SK-N-SH (cell line): ENCODE measurements around the gene MMP8. TPM values are rescaled to one million over a fixed set of nuclear protein-coding genes. Genes with fewer than 3 reads are reported as not detected.
A peak's percentile ranks its signal among the peaks of the same experiment; 100 is the strongest.
"Not testable (repeated sequence)": the region's sequence is repeated elsewhere in the genome, so short reads cannot be mapped to it uniquely, and the experiment has no call there.

ENCODE experiments used
- CTCF ChIA-PET: fragments of 300-600, 350-600 bp; formaldehyde crosslinking; extraction: SDS; loops from one replicate; lab custom pipeline; 2021; lab: Yijun Ruan, JAX
- POLR2A ChIA-PET: fragments of 350-600 bp; sonication (Branson Sonifier 250); formaldehyde crosslinking; extraction: SDS; loops from one replicate; lab custom pipeline; 2020; ENCODE audit warnings: antibody characterized with exemption, inconsistent platforms; lab: Yijun Ruan, JAX
- DNase-seq: peaks from one replicate; pipeline ENCODE4 v3.0.0; 2012
- H2AFZ ChIP-seq: fragments of 200-600 bp; sonication (generic); 2 replicates; pipeline ENCODE4 v1.8.1; 2016; ENCODE audit warnings: antibody characterized with exemption, mild to moderate bottlenecking, low read depth
- H3F3A ChIP-seq: fragments of 200-600 bp; sonication (generic); replicated peaks from 2 replicates; pipeline ENCODE3; 2016; ENCODE audit warnings: antibody characterized with exemption, mild to moderate bottlenecking; ENCODE audit not compliant: insufficient read depth
- H3K27ac ChIP-seq, 2 experiments: fragments of 200-500 bp in 1 of 2; fragments of 200-600 bp in 1 of 2; sonication (Bioruptor generic) in 1 of 2; sonication (generic), shearing (Covaris generic) in 1 of 2; 2 replicates each; pipeline versions ENCODE4 v1.5.1 to v1.6.1; 2014 to 2016; ENCODE audit warnings: low read depth in 2 of 2, inconsistent platforms in 1 of 2, low read length in 1 of 2, mild to moderate bottlenecking in 1 of 2, mixed read lengths in 1 of 2
- H3K27me3 ChIP-seq: fragments of 200-600 bp; sonication (generic), shearing (Covaris generic); 2 replicates; pipeline ENCODE4 v1.6.1; 2016; ENCODE audit warnings: mixed run types; ENCODE audit not compliant: insufficient read depth
- H3K36me3 ChIP-seq, 2 experiments: fragments of 200-500 bp in 1 of 2; fragments of 200-600 bp in 1 of 2; sonication (Bioruptor generic) in 1 of 2; sonication (generic) in 1 of 2; replicated peaks in 1 of 2; 2 replicates each; pipeline versions ENCODE3 to v1.5.1; 2014 to 2016; ENCODE audit warnings: low read length in 1 of 2, mild to moderate bottlenecking in 1 of 2; ENCODE audit not compliant: insufficient read depth in 2 of 2, control insufficient read depth in 1 of 2
- H3K4me1 ChIP-seq, 2 experiments: fragments of 200-500 bp in 1 of 2; fragments of 200-600 bp in 1 of 2; sonication (Bioruptor generic) in 1 of 2; sonication (generic), shearing (Covaris generic) in 1 of 2; 2 replicates each; pipeline versions ENCODE4 v1.5.1 to v1.6.1; 2014 to 2016; ENCODE audit warnings: low read depth in 1 of 2, low read length in 1 of 2, mixed run types in 1 of 2; ENCODE audit not compliant: insufficient read depth in 2 of 2, control insufficient read depth in 1 of 2
- H3K4me2 ChIP-seq: fragments of 200-600 bp; sonication (generic), shearing (Covaris generic); 2 replicates; pipeline ENCODE4 v1.6.1; 2017; ENCODE audit warnings: mixed run types
- H3K4me3 ChIP-seq, 2 experiments: fragments of 200-500 bp in 1 of 2; fragments of 200-600 bp in 1 of 2; sonication (Bioruptor generic) in 1 of 2; sonication (generic), shearing (Covaris generic) in 1 of 2; 2 replicates each; pipeline versions ENCODE4 v1.5.1 to v1.8.1; 2014 to 2016; ENCODE audit warnings: low read depth in 2 of 2, inconsistent platforms in 1 of 2, low read length in 1 of 2, mild to moderate bottlenecking in 1 of 2, mixed read lengths in 1 of 2, moderate library complexity in 1 of 2
- H3K79me2 ChIP-seq: fragments of 200-600 bp; sonication (generic); 2 replicates; pipeline ENCODE4 v1.8.1; 2017; ENCODE audit warnings: mild to moderate bottlenecking; ENCODE audit not compliant: insufficient read depth
- H3K9ac ChIP-seq: fragments of 200-600 bp; sonication (generic); 2 replicates; pipeline ENCODE4 v1.6.1; 2017; ENCODE audit warnings: mixed run types
- H3K9me2 ChIP-seq: fragments of 200-600 bp; sonication (generic); 2 replicates; pipeline ENCODE4 v1.6.1; 2017; ENCODE audit warnings: mixed run types
- H3K9me3 ChIP-seq: fragments of 200-600 bp; sonication (generic); 2 replicates; pipeline ENCODE4 v1.6.1; 2017; ENCODE audit warnings: mixed run types, mild to moderate bottlenecking, moderate library complexity
- H4K20me1 ChIP-seq: fragments of 200-600 bp; sonication (generic); 2 replicates; pipeline ENCODE4 v1.6.1; 2017; ENCODE audit warnings: mild to moderate bottlenecking, mixed run types; ENCODE audit not compliant: insufficient read depth
- CTCF ChIP-seq: fragments of 200-600 bp; sonication (generic); IDR thresholded peaks from 2 replicates; pipeline ENCODE4 v1.6.1; 2017; ENCODE audit warnings: antibody characterized with exemption, mild to moderate bottlenecking, moderate library complexity
- RAD21 ChIP-seq: IDR thresholded peaks from 2 replicates; pipeline ENCODE4 v1.6.1; 2012; ENCODE audit warnings: mild to moderate bottlenecking, low read length
- SMC3 ChIP-seq: IDR thresholded peaks from 2 replicates; pipeline ENCODE4 v1.6.1; 2012; ENCODE audit warnings: low read depth, low read length, improper control_type of control experiment
- USF1 ChIP-seq: IDR thresholded peaks from 2 replicates; pipeline ENCODE4 v1.4.0; 2012; ENCODE audit warnings: low read depth, borderline replicate concordance
- WGBS: methylation state at CpG from one replicate; pipeline ENCODE4 v1.1.6; 2017; ENCODE audit warnings: low lambda C conversion rate; 5-methylcytosine and 5-hydroxymethylcytosine counted together
- polyA plus RNA-seq, 3 experiments: library from polyadenylated mRNA; depleted of rRNA; stranded (reverse); fragments of >200 nt; gene quantifications; 2 replicates each; pipeline ENCODE4 v1.2.3, GENCODE V29; 2012
- TF ChIP-seq, protein P1 (sequence below): IDR thresholded peaks from 2 replicates; pipeline ENCODE4; 2012

Gene MMP8
- polyA plus RNA-seq, 1 of the 3 experiments (the other 2 are of a cell fraction): 0.07 TPM

DNA sequence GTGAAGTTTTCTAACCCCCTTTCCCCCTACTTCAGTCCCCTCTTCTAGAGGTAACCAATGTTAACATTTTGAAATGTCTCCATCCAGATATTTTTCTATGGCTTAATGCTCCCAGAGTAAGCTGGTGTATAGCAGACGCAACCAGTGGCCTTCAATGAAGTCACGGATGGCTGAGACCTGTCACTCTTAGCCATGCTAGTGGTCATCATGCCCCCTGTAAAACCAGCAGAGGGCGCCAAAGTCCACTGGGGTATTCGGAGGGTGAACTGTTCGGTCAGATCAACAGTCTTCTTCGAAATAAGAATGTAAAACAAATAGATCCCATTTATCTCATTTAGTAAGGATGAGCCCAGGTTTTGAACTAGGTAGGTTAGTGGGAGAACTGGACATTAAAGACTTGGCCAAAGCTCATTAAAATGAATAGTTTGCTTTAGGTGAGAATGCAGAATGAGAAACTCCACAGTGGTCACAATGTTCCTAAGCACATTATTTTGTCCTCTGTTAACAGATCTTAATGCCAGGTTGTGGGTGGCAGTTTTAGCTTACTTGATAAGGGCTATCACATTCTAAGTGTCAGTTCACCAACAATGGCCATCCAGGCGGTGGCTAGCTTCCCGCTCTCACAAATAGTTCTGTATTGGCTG, 8.6 kb upstream of the MMP8 start:
- H3K4me1 ChIP-seq: no peaks in the 10 kb centered on the region
- H2AFZ ChIP-seq: no peak overlapping the region
- no peaks in the 10 kb centered on the region for H3K27me3 ChIP-seq
- CTCF ChIA-PET: interaction anchor here (1.0 to 2.2 kb wide), 2 partner anchors 23 to 207 kb away, joined by 3 to 7 read pairs; no protein-coding TSS in a partner anchor
- POLR2A ChIA-PET: no interaction called here
- H3K9me2 ChIP-seq: no peaks in the 10 kb centered on the region
- peak; percentile 49 for DNase-seq
- H3K79me2 ChIP-seq: no peaks in the 10 kb centered on the region
- no peaks in the 10 kb centered on the region for H4K20me1 ChIP-seq
- no peak overlapping the region for H3K4me2 ChIP-seq
- H3K27ac ChIP-seq: no peak overlapping the region
- WGBS: 18% methylated on average over 8 of the region's 8 CpGs
- TF ChIP-seq RAD21 (peak; percentile 61), USF1 (no peak), CTCF (peak; percentile 80), SMC3 (peak; percentile 50)
- TF ChIP-seq, protein P1, sequence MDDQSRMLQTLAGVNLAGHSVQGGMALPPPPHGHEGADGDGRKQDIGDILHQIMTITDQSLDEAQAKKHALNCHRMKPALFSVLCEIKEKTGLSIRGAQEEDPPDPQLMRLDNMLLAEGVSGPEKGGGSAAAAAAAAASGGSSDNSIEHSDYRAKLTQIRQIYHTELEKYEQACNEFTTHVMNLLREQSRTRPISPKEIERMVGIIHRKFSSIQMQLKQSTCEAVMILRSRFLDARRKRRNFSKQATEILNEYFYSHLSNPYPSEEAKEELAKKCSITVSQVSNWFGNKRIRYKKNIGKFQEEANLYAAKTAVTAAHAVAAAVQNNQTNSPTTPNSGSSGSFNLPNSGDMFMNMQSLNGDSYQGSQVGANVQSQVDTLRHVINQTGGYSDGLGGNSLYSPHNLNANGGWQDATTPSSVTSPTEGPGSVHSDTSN: peak; percentile 79
- TF ChIP-seq, all 33 proteins: peak for 4
- no peaks in the 10 kb centered on the region for H3K9me3 ChIP-seq
- H3K4me3 ChIP-seq: no peak overlapping the region; a peak in 1 of 4 replicates
- no peak overlapping the region for H3K9ac ChIP-seq
- H3K36me3 ChIP-seq: no peaks in the 10 kb centered on the region
- H3F3A ChIP-seq: peaks cover 3% of the 10 kb centered on the region

DNA sequence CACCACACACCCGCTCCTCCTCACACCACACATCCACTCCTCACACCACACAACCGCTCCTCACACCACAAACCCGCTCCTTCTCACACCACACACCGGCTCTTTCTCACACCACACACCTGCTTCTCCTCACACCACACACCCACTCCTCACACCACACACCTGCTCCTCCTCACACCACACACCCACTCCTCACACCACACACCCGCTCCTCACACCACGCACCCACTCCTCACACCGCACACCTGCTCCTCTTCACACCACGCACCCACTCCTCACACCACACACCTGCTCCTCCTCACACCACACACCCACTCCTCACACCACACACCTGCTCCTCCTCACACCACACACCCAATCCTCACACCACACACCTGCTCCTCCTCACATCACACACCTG, 6.2 kb upstream of the MMP8 start:
- H2AFZ ChIP-seq, H3K9me3 ChIP-seq, H3K27ac ChIP-seq, H3F3A ChIP-seq, H3K9me2 ChIP-seq, H3K36me3 ChIP-seq, H3K4me2 ChIP-seq, H3K79me2 ChIP-seq, H3K9ac ChIP-seq, H3K4me3 ChIP-seq, H3K27me3 ChIP-seq, CTCF ChIA-PET, H3K4me1 ChIP-seq, H4K20me1 ChIP-seq, POLR2A ChIA-PET, DNase-seq: not testable (repeated sequence)
- 37% methylated on average over 8 of the region's 8 CpGs for WGBS
